ENCODE measurements around the gene CACFD1.

CACFD1 gene

GRCh38 chr9:133477992-133478850 is 18.4 kb downstream of the CACFD1 start:
- TF ChIP-seq SIN3A (IDR thresholded peaks at IDR 0.05; ENCODE audit: borderline replicate concordance, insufficient read depth, low read length), result no peak
- TF ChIP-seq POLR2AphosphoS5 (IDR thresholded peaks at IDR 0.05; ENCODE audit: low read depth, low read length), result no peak
- no peak for TF ChIP-seq FOXP2 (optimal IDR thresholded peaks at IDR 0.05; ENCODE audit: borderline replicate concordance, extremely low read depth, extremely low read length, insufficient read depth)
- TF ChIP-seq, protein P1, sequence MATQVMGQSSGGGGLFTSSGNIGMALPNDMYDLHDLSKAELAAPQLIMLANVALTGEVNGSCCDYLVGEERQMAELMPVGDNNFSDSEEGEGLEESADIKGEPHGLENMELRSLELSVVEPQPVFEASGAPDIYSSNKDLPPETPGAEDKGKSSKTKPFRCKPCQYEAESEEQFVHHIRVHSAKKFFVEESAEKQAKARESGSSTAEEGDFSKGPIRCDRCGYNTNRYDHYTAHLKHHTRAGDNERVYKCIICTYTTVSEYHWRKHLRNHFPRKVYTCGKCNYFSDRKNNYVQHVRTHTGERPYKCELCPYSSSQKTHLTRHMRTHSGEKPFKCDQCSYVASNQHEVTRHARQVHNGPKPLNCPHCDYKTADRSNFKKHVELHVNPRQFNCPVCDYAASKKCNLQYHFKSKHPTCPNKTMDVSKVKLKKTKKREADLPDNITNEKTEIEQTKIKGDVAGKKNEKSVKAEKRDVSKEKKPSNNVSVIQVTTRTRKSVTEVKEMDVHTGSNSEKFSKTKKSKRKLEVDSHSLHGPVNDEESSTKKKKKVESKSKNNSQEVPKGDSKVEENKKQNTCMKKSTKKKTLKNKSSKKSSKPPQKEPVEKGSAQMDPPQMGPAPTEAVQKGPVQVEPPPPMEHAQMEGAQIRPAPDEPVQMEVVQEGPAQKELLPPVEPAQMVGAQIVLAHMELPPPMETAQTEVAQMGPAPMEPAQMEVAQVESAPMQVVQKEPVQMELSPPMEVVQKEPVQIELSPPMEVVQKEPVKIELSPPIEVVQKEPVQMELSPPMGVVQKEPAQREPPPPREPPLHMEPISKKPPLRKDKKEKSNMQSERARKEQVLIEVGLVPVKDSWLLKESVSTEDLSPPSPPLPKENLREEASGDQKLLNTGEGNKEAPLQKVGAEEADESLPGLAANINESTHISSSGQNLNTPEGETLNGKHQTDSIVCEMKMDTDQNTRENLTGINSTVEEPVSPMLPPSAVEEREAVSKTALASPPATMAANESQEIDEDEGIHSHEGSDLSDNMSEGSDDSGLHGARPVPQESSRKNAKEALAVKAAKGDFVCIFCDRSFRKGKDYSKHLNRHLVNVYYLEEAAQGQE (IDR thresholded peaks at IDR 0.05; ENCODE audit: insufficient read depth in 1 of 2, low read depth in 2 of 2, low read length in 2 of 2), result no peak
- no peak for TF ChIP-seq TAF1 (IDR thresholded peaks at IDR 0.05; ENCODE audit: borderline replicate concordance, insufficient read depth, low read length)

DNA sequence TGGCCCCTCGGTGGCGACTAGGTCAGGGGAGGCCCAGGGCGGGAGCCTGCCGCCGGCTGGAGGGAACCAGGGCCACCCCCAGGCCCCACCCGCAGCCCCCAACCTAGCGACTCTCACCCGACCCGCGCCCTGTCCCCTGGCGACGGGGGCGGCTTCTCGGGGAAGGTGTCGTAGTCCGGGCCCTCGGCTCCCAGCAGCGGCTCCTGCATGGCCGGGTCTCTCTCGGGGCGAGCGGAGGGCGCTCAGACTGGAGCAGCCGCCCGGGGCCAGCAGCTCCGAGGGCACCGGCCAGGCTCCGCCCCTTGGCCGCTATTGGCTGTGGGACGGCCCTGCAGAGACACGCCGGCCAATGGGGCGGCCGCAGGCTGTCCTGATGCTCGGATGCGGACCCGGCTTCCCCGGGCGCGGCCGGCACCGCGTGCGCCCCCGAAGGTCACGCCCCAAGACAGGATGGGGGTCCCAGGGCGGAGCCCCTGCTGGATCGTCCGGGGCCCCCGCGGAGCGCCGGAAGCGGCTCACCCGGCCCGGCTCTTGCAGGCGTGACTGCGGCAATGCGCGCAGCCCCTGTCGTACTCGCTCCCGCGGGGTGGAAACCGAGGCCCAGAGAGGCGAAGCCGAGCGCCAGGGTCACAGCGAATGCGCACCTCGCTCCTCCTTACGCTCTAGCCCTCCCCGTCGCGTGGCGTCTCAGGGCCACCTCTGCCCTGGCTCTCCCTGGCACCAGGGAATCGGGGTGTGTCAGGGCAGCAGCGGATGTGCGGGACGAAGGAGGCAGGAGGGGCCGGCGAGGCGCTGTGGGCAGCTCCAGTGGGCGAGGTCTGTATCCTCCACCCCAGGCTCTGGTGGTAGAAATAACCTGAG is 19.3 kb downstream of the CACFD1 start, which contains the start of gene SLC2A6:
TSS of gene SLC2A6 (minus strand) at position 249 of the 861 bp plus-strand sequence. CDS start at position 209, 40 bp downstream.
- TF ChIP-seq POLR2AphosphoS5 (IDR thresholded peaks at IDR 0.05; ENCODE audit: low read depth, low read length) (peak; percentile 82), TAF1 (IDR thresholded peaks at IDR 0.05; ENCODE audit: borderline replicate concordance, insufficient read depth, low read length) (no peak), FOXP2 (optimal IDR thresholded peaks at IDR 0.05; ENCODE audit: borderline replicate concordance, extremely low read depth, extremely low read length, insufficient read depth) (no peak), SIN3A (IDR thresholded peaks at IDR 0.05; ENCODE audit: borderline replicate concordance, insufficient read depth, low read length) (no peak)
- TF ChIP-seq, protein P1 (IDR thresholded peaks at IDR 0.05; ENCODE audit: insufficient read depth in 1 of 2, low read depth in 2 of 2, low read length in 2 of 2), result 0 out of 4 replicates have a peak, but pooled peaks of 1 of the 2 experiments have one; percentile 28

GRCh38 chr9:133483611-133484010 is 23.8 kb downstream of the CACFD1 start:
- no peak for TF ChIP-seq TAF1 (IDR thresholded peaks at IDR 0.05; ENCODE audit: borderline replicate concordance, insufficient read depth, low read length)
- no peak for TF ChIP-seq SIN3A (IDR thresholded peaks at IDR 0.05; ENCODE audit: borderline replicate concordance, insufficient read depth, low read length)
- no peak for TF ChIP-seq POLR2AphosphoS5 (IDR thresholded peaks at IDR 0.05; ENCODE audit: low read depth, low read length)
- TF ChIP-seq FOXP2 (optimal IDR thresholded peaks at IDR 0.05; ENCODE audit: borderline replicate concordance, extremely low read depth, extremely low read length, insufficient read depth), result no peak
- TF ChIP-seq, protein P1 (IDR thresholded peaks at IDR 0.05; ENCODE audit: insufficient read depth in 1 of 2, low read depth in 2 of 2, low read length in 2 of 2), result no peak

DNA sequence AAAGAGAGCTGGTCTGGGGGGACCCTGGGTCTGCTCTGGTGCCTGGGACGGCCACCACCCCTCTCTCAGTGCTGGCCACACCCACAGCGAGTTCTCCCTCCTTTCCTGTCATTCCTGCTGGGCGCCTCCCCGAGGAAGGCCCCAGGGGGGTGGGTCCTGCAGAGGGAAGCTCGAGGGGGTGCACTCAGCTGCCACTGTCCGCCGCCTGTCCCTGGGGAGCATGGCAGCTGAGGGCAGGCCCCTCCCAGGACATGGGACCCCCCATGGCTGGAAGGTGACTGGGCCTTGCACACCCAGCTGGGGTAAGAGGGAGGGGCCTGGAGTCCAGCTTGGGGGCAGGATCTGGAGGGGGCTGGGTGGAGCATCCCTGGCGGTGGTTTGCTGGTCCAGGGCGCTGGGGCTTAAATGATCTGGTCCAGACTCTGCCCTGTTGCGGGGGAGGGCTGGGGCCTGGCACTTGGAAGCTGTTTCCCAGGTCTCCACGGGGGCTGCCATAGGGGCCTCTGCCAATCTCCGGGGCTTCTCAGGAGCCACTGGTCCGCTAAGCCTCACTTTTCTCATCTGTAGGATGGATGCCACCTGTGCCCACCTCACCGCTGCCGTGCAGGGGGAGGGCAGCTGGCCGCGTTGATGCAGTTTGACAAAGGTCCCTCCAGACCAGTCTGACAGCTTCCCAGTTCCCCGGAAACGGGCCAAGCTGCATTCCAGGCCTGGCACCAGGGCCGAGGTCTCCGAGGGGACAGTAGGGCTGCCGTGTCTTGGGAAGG is 25.1 kb downstream of the CACFD1 start:
- TF ChIP-seq POLR2AphosphoS5 (IDR thresholded peaks at IDR 0.05; ENCODE audit: low read depth, low read length), result no peak
- no peak for TF ChIP-seq SIN3A (IDR thresholded peaks at IDR 0.05; ENCODE audit: borderline replicate concordance, insufficient read depth, low read length)
- TF ChIP-seq FOXP2 (optimal IDR thresholded peaks at IDR 0.05; ENCODE audit: borderline replicate concordance, extremely low read depth, extremely low read length, insufficient read depth), result no peak
- no peak for TF ChIP-seq TAF1 (IDR thresholded peaks at IDR 0.05; ENCODE audit: borderline replicate concordance, insufficient read depth, low read length)
- TF ChIP-seq, protein P1 (IDR thresholded peaks at IDR 0.05; ENCODE audit: insufficient read depth in 1 of 2, low read depth in 2 of 2, low read length in 2 of 2), result no peak
